K562 (cell line): Measurements from ENCODE around the gene CCL16. TPM values are rescaled to one million over a fixed set of nuclear protein-coding genes. Genes with fewer than 3 reads are reported as not detected.

Source experiments
- CBX3 ChIP-seq, 2 experiments: IDR thresholded peaks; 1 replicate in 1 of 2; 2 replicates in 1 of 2; pipeline ENCODE4 v1.6.1; 2012; ENCODE audit warnings: inconsistent platforms in 2 of 2, low read length in 2 of 2, borderline replicate concordance in 1 of 2, control low read depth in 1 of 2
- E2F6 ChIP-seq, 2 experiments: IDR thresholded peaks; 2 replicates each; pipeline ENCODE4 v1.6.1; 2011; ENCODE audit warnings: borderline replicate concordance in 1 of 2, control low read depth in 1 of 2, low read depth in 1 of 2, low read length in 1 of 2, mild to moderate bottlenecking in 1 of 2, mixed read lengths in 1 of 2, moderate library complexity in 1 of 2; ENCODE audit not compliant: insufficient read depth in 1 of 2, insufficient read length in 1 of 2, poor library complexity in 1 of 2, severe bottlenecking in 1 of 2; ENCODE audit errors: extremely low read depth in 1 of 2
- GATAD2B ChIP-seq: fragments of 450-650 bp; IDR thresholded peaks from 2 replicates; pipeline ENCODE4 v1.6.1; 2017; ENCODE audit warnings: mild to moderate bottlenecking, borderline replicate concordance
- HNRNPL ChIP-seq: fragments of 200-400 bp; formaldehyde crosslinking; IDR thresholded peaks from 2 replicates; pipeline ENCODE4 v1.6.1; 2017; ENCODE audit warnings: low read depth, mild to moderate bottlenecking, low read length
- MAZ ChIP-seq, 2 experiments: fragments of 450-650 bp in 1 of 2; sonication (generic) in 1 of 2; formaldehyde crosslinking; IDR thresholded peaks in 1 of 2; conservative IDR thresholded peaks in 1 of 2; 2 replicates each; pipeline versions ENCODE4 v1.4.0 to v1.5.0; 2020; ENCODE audit warnings: mild to moderate bottlenecking in 1 of 2, missing genetic modification reagents in 1 of 2
- MEF2A ChIP-seq: IDR thresholded peaks from 2 replicates; pipeline ENCODE4 v1.6.1; 2011; ENCODE audit warnings: low read depth, mild to moderate bottlenecking, low read length, moderate library complexity; ENCODE audit not compliant: control insufficient read depth
- MNT ChIP-seq, 2 experiments: fragments of 450-650 bp; conservative IDR thresholded peaks; 2 replicates each; pipeline ENCODE4 v1.6.1; 2017; ENCODE audit warnings: mild to moderate bottlenecking in 2 of 2, moderate library complexity in 2 of 2
- MYNN ChIP-seq, 2 experiments: sonication (generic); formaldehyde crosslinking in 1 of 2; IDR thresholded peaks; 2 replicates each; pipeline versions ENCODE4 v1.5.0 to v1.6.1; 2016 to 2020; ENCODE audit warnings: antibody characterized with exemption in 1 of 2, missing genetic modification reagents in 1 of 2
- RHOXF2B ChIP-seq: fragments of 250-450 bp; sonication (Bioruptor Pico); conservative IDR thresholded peaks from 2 replicates; pipeline ENCODE4 v1.5.1; 2021
- SREBF1 ChIP-seq: fragments of 150-350 bp; IDR thresholded peaks from 2 replicates; pipeline ENCODE4 v1.6.1; 2014; ENCODE audit warnings: antibody characterized with exemption, low read depth, low read length, borderline replicate concordance
- SREBF2 ChIP-seq: sonication (generic); formaldehyde crosslinking; IDR thresholded peaks from 2 replicates; pipeline ENCODE4 v1.4.0; 2020; ENCODE audit warnings: mild to moderate bottlenecking, missing genetic modification reagents
- STAT5A ChIP-seq: IDR thresholded peaks from 2 replicates; pipeline ENCODE4 v1.6.1; 2012; ENCODE audit warnings: low read length, inconsistent platforms, borderline replicate concordance
- polyA plus RNA-seq, 8 experiments: library from polyadenylated mRNA; depleted of rRNA in 4 of 8; stranded (reverse) in 5 of 8; unstranded in 3 of 8; fragments of >200 nt; fragmentation: Nextera tagmentation in 2 of 8; fragmentation: Illumina TruSeq in 1 of 8; extraction: Ambion mirVana in 2 of 8; extraction: Trizol in 1 of 8; gene quantifications; 2 replicates each; pipeline versions ENCODE4 v1.2.1 to v1.2.3, GENCODE V29; 2011 to 2014; ENCODE audit warnings: inconsistent platforms in 1 of 8, missing spikeins in 1 of 8
- total RNA-seq, 7 experiments: library from RNA; depleted of rRNA in 6 of 7; stranded (reverse); fragments of >200 nt in 6 of 7; fragmentation: Illumina TruSeq in 2 of 7; extraction: Trizol in 2 of 7; gene quantifications; 2 replicates each; pipeline versions ENCODE4 v1.2.1 to v1.2.3, GENCODE V29; 2011 to 2021; ENCODE audit warnings: low replicate concordance in 1 of 7
- TF ChIP-seq, protein P1 (sequence below), 2 experiments: fragments of 200-800 bp in 1 of 2; sonication (Bioruptor generic) in 1 of 2; sonication (generic) in 1 of 2; formaldehyde crosslinking in 1 of 2; IDR thresholded peaks in 1 of 2; conservative IDR thresholded peaks in 1 of 2; 2 replicates each; pipeline versions ENCODE4 v1.5.0 to v1.6.1; 2016 to 2020; ENCODE audit warnings: missing compliant biosample characterization in 1 of 2, missing genetic modification characterization in 1 of 2, missing genetic modification reagents in 1 of 2
- TF ChIP-seq, protein P2 (sequence below): IDR thresholded peaks from 2 replicates; pipeline ENCODE4 v1.6.1; 2016; ENCODE audit warnings: missing genetic modification characterization, missing compliant biosample characterization
- TF ChIP-seq, protein P3 (sequence below), 2 experiments: IDR thresholded peaks; 2 replicates each; pipeline ENCODE4 v1.6.1; 2012; ENCODE audit warnings: improper control_type of control experiment in 2 of 2, low read depth in 2 of 2, low read length in 2 of 2, borderline replicate concordance in 1 of 2

CCL16 gene
- total and polyA plus RNA-seq, 9 of the 15 experiments (the other 6 are each of a cell fraction or from before 2014, with no cell fraction given), result not detected

DNA sequence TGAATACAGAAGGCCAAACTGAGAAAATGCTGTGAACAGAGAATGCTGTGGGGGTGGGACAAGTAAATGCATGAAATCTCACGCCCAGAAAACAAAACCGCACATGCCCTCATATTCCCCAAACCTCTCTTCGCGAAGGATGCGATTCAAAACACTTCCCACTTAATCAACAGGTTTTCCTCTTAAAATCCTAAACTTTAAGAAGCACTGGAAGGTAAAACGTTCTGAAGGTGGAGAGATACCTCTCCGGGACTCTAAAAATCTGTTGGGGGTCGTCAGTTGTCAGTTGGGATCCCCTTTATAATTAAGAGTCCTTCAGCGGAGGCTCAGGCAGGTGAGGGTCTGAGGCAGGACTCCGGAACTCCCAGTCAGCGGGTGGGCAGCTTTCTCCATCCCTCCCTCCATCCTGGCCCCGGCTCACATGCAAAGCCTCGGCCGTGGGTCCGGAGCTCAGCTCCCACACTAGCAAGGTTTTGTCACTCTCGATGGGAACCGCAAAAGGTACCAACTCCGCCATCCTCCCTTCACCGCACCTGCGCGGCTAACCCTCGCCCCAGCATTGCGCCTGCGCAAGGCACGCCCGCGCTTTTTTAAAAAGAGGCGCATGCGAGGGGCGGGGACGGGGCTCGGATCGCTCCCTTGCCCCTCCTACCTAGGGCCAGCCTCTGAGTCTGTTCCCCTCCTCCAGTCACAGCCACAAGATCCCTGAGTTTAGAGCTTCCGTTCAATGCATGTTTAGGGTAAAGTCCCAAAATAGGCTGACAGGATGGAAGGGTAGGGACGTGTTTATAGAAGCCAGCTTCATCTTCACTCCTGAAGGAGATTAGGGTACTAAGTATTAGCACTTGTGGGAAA, 50.9 kb downstream of the CCL16 start, which contains the start of gene RDM1 (continued):
- TF ChIP-seq, protein P1, sequence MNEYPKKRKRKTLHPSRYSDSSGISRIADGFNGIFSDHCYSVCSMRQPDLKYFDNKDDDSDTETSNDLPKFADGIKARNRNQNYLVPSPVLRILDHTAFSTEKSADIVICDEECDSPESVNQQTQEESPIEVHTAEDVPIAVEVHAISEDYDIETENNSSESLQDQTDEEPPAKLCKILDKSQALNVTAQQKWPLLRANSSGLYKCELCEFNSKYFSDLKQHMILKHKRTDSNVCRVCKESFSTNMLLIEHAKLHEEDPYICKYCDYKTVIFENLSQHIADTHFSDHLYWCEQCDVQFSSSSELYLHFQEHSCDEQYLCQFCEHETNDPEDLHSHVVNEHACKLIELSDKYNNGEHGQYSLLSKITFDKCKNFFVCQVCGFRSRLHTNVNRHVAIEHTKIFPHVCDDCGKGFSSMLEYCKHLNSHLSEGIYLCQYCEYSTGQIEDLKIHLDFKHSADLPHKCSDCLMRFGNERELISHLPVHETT (CRISPR knock-in tag; conservative IDR thresholded peaks at IDR 0.05 in 1 of 2, IDR thresholded peaks at IDR 0.05 in 1 of 2), result 0 out of 4 replicates have a peak, but pooled peaks of 1 of the 2 experiments have one; percentile 30
- no peak for TF ChIP-seq STAT5A
- peak; percentile 86 to 96 for TF ChIP-seq E2F6 (IDR thresholded peaks at IDR 0.05; ENCODE audit: borderline replicate concordance in 1 of 2, extremely low read depth in 1 of 2, insufficient read depth in 1 of 2, insufficient read length in 1 of 2, low read depth in 1 of 2, low read length in 1 of 2, poor library complexity in 1 of 2, severe bottlenecking in 1 of 2)
- 0 out of 2 replicates have a peak, but pooled peaks have one; percentile 21 for TF ChIP-seq RHOXF2B
- TF ChIP-seq SREBF1, result no peak
- TF ChIP-seq, protein P2, sequence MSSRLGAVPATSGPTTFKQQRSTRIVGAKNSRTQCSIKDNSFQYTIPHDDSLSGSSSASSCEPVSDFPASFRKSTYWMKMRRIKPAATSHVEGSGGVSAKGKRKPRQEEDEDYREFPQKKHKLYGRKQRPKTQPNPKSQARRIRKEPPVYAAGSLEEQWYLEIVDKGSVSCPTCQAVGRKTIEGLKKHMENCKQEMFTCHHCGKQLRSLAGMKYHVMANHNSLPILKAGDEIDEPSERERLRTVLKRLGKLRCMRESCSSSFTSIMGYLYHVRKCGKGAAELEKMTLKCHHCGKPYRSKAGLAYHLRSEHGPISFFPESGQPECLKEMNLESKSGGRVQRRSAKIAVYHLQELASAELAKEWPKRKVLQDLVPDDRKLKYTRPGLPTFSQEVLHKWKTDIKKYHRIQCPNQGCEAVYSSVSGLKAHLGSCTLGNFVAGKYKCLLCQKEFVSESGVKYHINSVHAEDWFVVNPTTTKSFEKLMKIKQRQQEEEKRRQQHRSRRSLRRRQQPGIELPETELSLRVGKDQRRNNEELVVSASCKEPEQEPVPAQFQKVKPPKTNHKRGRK, result no peak
- no peak; the same call in 1 of the 2 replicates for TF ChIP-seq GATAD2B
- peak; percentile 67 to 81; a peak in 3 of 4 replicates for TF ChIP-seq MNT (conservative IDR thresholded peaks at IDR 0.05)
- no peak for TF ChIP-seq HNRNPL
- TF ChIP-seq CBX3 (IDR thresholded peaks at IDR 0.05; ENCODE audit: borderline replicate concordance in 1 of 2, low read length in 2 of 2), result no peak
- TF ChIP-seq MYNN (IDR thresholded peaks at IDR 0.05), result peak; percentile 91
- no peak for TF ChIP-seq MYNN (CRISPR knock-in tag; IDR thresholded peaks at IDR 0.05)
- TF ChIP-seq SREBF2, result no peak
- TF ChIP-seq MEF2A, result peak; percentile 71; the same call in 1 of the 2 replicates
- TF ChIP-seq, protein P3, sequence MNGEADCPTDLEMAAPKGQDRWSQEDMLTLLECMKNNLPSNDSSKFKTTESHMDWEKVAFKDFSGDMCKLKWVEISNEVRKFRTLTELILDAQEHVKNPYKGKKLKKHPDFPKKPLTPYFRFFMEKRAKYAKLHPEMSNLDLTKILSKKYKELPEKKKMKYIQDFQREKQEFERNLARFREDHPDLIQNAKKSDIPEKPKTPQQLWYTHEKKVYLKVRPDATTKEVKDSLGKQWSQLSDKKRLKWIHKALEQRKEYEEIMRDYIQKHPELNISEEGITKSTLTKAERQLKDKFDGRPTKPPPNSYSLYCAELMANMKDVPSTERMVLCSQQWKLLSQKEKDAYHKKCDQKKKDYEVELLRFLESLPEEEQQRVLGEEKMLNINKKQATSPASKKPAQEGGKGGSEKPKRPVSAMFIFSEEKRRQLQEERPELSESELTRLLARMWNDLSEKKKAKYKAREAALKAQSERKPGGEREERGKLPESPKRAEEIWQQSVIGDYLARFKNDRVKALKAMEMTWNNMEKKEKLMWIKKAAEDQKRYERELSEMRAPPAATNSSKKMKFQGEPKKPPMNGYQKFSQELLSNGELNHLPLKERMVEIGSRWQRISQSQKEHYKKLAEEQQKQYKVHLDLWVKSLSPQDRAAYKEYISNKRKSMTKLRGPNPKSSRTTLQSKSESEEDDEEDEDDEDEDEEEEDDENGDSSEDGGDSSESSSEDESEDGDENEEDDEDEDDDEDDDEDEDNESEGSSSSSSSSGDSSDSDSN (IDR thresholded peaks at IDR 0.05; ENCODE audit: borderline replicate concordance in 1 of 2, low read depth in 2 of 2, low read length in 2 of 2), result 0 out of 4 replicates have a peak, but pooled peaks of 1 of the 2 experiments have one; percentile 26
- peak in 1 of 2 experiments; percentile 95; a peak in 2 of 4 replicates for TF ChIP-seq MAZ (CRISPR knock-in tag; conservative IDR thresholded peaks at IDR 0.05 in 1 of 2, IDR thresholded peaks at IDR 0.05 in 1 of 2)
